BJ (cell line): ENCODE data around the gene COX8A. TPM values are rescaled to one million over a fixed set of nuclear protein-coding genes. Genes with fewer than 3 reads are reported as not detected.

Source experiments
- CTCF ChIA-PET: fragments of 350-600 bp; formaldehyde crosslinking; extraction: SDS; loops from one replicate; lab custom pipeline; 2021; ENCODE audit warnings: antibody characterized with exemption, inconsistent platforms; lab: Yijun Ruan, JAX
- POLR2A ChIA-PET: fragments of 300-600 bp; sonication (Branson Sonifier 250); formaldehyde crosslinking; extraction: SDS; loops from one replicate; lab custom pipeline; 2021; ENCODE audit warnings: antibody characterized with exemption; lab: Charles Lee
- DNase-seq: peaks from one replicate; pipeline ENCODE4 v3.0.0-alpha.2; 2011; ENCODE audit warnings: low read depth
- H3K27me3 ChIP-seq: 2 replicates; pipeline ENCODE4 v1.6.0; 2011; ENCODE audit warnings: low read length; ENCODE audit not compliant: control insufficient read depth, insufficient read depth
- H3K36me3 ChIP-seq: 2 replicates; pipeline ENCODE4 v1.5.1; 2011; ENCODE audit warnings: low read length; ENCODE audit not compliant: control insufficient read depth, insufficient read depth
- H3K4me3 ChIP-seq: 2 replicates; pipeline ENCODE4 v1.5.1; 2011; ENCODE audit warnings: low read depth, mild to moderate bottlenecking, control low read depth, low read length
- polyA plus RNA-seq: library from polyadenylated mRNA; depleted of rRNA; stranded (reverse); fragments of >200 nt; gene quantifications from 2 replicates; pipeline ENCODE4 v1.2.3, GENCODE V29; 2011
- TF ChIP-seq, protein P1 (sequence below): IDR thresholded peaks from 2 replicates; pipeline ENCODE4 v1.5.1; 2011; ENCODE audit warnings: low read depth, mild to moderate bottlenecking, control low read depth, inconsistent platforms, low read length, moderate library complexity; ENCODE audit not compliant: insufficient read depth

COX8A gene
- polyA plus RNA-seq, 1 experiment = 527 TPM

- CTCF ChIA-PET = no interaction called here
- DNase-seq = no peak
Observed at GRCh38 chr11:64008914-64009633, 34.7 kb downstream of the COX8A start.

GRCh38 chr11:64009710-64010109 lies 35.3 kb downstream of the COX8A start:
- Histone ChIP-seq H3K36me3 (no peaks in the 10 kb centered on the region), H3K27me3 (no peaks in the 10 kb centered on the region), H3K4me3 (no peak overlapping the region)
- ChIA-PET CTCF (no interaction called here), POLR2A (no interaction called here)
- TF ChIP-seq, protein P1, sequence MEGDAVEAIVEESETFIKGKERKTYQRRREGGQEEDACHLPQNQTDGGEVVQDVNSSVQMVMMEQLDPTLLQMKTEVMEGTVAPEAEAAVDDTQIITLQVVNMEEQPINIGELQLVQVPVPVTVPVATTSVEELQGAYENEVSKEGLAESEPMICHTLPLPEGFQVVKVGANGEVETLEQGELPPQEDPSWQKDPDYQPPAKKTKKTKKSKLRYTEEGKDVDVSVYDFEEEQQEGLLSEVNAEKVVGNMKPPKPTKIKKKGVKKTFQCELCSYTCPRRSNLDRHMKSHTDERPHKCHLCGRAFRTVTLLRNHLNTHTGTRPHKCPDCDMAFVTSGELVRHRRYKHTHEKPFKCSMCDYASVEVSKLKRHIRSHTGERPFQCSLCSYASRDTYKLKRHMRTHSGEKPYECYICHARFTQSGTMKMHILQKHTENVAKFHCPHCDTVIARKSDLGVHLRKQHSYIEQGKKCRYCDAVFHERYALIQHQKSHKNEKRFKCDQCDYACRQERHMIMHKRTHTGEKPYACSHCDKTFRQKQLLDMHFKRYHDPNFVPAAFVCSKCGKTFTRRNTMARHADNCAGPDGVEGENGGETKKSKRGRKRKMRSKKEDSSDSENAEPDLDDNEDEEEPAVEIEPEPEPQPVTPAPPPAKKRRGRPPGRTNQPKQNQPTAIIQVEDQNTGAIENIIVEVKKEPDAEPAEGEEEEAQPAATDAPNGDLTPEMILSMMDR = no peak
- DNase-seq = no peak

More at GRCh38 chr11:64008914-64009633, 34.7 kb downstream of the COX8A start:
- H3K36me3 ChIP-seq = no peaks in the 10 kb centered on the region
- H3K27me3 ChIP-seq = no peaks in the 10 kb centered on the region
- no peak overlapping the region for H3K4me3 ChIP-seq
- TF ChIP-seq, protein P1 = no peak
- POLR2A ChIA-PET = no interaction called here

DNA sequence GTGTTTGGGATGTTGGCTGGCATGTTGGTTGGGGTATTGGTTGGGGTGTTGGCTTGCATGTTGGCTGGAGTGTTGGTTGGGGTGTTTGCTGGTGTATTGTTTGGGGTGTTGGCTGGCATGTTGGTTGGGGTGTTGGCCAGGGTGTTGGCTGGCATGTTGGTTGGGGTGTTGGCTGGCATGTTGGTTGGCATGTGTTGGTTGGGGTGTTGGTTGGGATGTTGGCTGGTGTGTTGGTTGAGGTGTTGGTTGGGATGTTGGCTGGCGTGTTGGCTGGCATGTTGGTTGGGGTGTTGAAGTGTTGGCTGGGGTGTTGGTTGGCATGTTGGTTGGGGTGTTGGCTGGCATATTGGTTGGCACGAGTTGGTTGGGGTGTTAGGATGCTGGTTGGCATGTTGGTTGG lies 36.4 kb downstream of the COX8A start:
- no peaks in the 10 kb centered on the region for H3K36me3 ChIP-seq
- TF ChIP-seq, protein P1 = no peak
- no peak for DNase-seq
- ChIA-PET CTCF (no interaction called here), POLR2A (no interaction called here)
- no peak overlapping the region for H3K4me3 ChIP-seq
- H3K27me3 ChIP-seq = no peaks in the 10 kb centered on the region

DNA sequence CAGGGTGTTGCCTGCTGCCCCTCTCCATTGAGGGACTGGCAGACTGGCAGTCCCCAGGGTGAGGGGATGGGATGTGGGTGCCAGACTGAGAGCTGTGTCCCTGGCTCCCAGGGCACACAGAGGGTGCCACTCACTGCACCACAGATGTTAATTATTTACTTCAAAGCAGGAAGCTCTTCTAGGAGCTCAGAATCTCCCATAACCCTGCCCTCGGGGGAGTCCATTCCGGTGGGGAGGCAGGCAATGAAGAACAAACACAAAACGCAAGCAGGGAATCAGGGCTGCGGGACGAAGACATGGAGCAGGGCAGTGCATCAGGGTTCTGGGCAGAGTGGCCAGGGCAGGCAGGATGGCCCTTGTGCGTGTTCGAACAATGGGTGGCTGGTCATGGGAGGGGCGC lies 37.0 kb downstream of the COX8A start:
- ChIA-PET CTCF (no interaction called here), POLR2A (no interaction called here)
- no peak for DNase-seq
- TF ChIP-seq, protein P1 = no peak
- H3K4me3 ChIP-seq = no peak overlapping the region
- no peaks in the 10 kb centered on the region for H3K27me3 ChIP-seq
- H3K36me3 ChIP-seq = no peaks in the 10 kb centered on the region

DNA sequence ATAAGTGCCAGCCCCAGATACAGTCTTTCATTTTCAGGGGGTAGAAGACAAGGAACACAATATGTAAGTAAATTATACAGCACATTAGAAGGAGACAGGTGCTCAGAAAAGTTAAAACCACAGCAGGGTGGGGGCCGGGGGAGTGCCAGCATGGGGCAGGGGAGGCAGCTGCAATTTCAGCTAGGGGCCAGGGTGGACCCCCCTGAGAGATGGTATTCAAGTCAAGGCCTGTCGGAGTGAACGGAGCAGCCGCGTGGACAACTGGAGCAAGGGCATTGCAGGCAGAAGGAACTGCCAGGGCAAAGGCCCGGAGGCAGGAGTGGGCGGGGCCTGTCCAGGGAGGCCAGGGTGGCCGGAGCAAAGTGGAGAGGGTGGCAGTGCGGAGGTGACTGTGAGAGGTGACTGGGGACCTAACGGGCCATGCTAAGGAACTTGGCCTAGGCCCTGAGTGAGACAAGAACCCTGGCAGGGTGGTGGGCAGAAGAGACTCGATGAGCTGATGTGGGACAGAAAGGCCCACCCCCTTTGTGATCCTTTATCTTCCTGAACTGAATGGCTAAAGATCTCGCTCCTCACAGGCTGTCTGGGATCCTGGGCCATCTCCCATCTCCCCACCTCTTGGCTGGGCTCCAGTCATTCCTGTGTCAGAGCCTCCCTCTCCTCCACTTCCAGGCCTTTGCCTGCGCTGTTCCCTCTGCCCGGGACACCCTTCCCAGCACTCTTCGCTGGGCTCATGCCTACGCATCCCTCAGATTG lies 38.9 kb downstream of the COX8A start:
- DNase-seq = no peak
- CTCF ChIA-PET = interaction anchor here (1.2 kb wide), 1 partner anchor 136 kb away, joined by 3 read pairs; no protein-coding TSS in a partner anchor
- H3K27me3 ChIP-seq = no peaks in the 10 kb centered on the region
- H3K36me3 ChIP-seq = no peaks in the 10 kb centered on the region
- POLR2A ChIA-PET = no interaction called here
- no peak overlapping the region for H3K4me3 ChIP-seq
- TF ChIP-seq, protein P1 = no peak
